GM15510 (cell line): Measurements from ENCODE around the gene SAA1.

Source experiments
- POLR2A ChIP-seq: IDR thresholded peaks from 3 replicates; pipeline ENCODE4 v1.6.1; 2011; ENCODE audit warnings: borderline replicate concordance; ENCODE audit not compliant: insufficient read length; ENCODE audit errors: extremely low read depth

Gene SAA1

DNA sequence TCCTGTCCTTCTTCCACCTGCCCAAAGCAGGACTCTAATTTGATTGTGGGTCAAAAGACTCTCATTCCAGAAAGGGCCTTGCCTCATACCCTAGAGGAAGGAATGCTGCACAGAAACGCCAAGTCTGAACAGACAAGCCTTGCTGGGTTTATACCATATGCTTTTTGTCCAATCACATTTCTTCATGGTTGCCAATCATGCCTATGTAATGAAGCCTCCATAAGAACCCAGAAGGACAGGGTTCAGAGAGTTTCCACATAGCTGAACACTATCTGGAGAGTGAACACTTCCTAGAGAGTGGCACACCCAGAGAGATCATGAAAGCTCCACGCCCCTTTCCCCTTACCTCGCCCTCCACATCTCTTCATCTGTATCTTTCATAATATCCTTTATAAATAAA, 12.8 kb upstream of the SAA1 start:
- no peak for TF ChIP-seq POLR2A

DNA sequence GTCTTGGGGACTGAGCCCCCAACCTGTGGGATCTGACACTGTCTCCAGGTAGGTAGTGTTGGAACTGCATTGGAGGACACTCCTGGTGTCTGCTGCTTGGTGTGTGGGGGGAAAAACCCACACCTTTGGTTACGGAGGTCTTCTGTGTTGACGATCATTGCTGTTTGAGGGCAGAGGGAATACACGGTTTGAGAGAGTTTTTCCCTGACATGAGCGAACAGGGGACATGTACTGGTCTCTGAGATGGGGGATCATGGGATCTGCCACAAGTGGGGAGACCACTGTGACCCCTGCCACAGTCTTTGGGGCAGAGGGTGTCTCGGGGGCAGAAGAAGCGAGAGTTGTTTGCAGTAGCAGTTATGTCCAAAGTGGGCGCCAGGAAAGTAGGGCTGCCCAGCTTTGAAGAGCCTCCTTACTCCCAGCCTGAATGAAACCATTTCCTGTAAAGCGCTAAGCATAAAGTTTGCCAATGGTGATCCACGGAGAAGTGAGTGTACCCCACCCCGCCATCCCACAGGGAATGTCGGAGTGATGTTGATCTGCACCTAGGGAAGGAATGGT, 12.2 kb upstream of the SAA1 start:
- no peak for TF ChIP-seq POLR2A

DNA sequence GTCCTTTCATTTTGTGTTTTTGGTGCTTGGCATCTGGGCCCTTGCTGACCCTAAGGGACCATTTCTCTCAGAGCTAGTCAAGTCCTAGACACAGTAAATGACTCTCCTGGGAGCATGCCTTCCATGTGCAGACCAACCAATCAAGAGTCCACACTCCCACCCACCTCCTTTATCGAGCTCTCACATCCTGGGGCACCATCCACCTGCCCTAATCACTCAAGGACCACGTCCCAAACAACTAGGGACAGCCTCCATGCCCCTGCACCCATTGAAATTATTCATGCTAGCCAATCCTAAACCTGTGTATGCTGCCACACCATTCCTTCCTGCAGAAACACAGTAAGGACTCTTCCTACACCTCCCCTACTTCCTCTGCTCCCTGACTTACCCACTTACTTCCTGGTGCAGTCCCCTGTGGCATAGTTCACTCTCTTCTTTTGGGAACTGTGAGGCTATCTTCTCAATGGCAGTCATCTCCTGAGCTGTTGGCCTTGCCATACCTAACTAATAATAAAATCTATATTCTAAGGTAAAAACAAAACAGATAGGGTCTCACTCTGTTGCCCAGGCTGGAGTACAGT, 11.2 kb upstream of the SAA1 start:
- TF ChIP-seq POLR2A = no peak

DNA sequence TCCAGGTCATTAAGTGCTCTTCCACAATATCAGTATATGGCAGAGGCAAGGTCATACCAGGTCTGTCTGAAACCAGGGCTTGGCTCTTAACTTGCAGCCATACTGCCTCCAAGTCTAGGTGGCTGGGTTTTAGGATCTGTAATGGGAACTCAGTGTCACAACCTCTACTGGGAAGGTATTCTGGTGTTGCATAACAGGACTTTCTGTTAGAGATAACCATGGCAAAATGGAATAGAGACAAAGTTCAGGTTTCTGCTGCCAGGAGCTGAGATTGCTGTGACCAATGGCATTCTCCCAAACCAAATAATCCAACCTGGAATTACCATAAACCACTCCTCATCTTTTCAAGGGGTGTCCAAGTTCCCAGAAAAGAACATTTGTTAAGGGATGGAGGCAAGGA, 6.8 kb upstream of the SAA1 start:
- TF ChIP-seq POLR2A = no peak

DNA sequence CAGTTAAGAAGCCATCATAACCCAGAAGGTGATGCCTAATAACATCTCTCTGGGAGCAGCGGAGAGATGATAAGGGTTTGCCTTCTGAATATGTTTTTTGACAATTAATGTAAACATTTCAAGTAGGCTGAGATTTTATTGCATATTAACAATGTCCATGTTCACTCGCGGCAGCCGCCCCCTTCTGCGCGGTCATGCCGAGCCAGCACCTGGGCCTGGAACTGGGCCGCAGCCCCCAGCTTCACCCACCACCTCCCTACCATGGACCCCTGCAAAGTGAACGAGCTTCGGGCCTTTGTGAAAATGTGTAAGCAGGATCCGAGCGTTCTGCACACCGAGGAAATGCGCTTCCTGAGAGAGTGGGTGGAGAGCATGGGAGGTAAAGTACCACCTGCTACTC, 4.3 kb upstream of the SAA1 start:
- no peak for TF ChIP-seq POLR2A

DNA sequence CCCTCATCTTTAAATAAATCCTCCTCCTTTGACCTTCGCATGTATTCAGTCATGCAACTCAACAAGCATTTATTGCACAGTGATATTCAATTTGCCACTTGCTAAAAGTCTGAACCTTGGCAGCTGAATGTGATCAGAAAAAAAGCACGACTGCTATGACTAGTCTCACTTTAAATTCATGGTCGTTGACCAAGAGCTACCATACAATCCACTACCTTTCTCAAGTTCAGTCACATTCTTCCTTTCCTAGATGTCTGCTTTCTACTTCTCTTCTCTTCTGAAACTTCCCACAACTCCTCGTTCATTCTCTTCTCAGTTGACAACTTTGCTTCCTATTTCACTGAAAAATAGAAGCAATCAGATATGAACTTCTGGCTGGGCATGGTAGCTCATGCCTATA, 2.0 kb upstream of the SAA1 start:
- TF ChIP-seq POLR2A = no peak

DNA sequence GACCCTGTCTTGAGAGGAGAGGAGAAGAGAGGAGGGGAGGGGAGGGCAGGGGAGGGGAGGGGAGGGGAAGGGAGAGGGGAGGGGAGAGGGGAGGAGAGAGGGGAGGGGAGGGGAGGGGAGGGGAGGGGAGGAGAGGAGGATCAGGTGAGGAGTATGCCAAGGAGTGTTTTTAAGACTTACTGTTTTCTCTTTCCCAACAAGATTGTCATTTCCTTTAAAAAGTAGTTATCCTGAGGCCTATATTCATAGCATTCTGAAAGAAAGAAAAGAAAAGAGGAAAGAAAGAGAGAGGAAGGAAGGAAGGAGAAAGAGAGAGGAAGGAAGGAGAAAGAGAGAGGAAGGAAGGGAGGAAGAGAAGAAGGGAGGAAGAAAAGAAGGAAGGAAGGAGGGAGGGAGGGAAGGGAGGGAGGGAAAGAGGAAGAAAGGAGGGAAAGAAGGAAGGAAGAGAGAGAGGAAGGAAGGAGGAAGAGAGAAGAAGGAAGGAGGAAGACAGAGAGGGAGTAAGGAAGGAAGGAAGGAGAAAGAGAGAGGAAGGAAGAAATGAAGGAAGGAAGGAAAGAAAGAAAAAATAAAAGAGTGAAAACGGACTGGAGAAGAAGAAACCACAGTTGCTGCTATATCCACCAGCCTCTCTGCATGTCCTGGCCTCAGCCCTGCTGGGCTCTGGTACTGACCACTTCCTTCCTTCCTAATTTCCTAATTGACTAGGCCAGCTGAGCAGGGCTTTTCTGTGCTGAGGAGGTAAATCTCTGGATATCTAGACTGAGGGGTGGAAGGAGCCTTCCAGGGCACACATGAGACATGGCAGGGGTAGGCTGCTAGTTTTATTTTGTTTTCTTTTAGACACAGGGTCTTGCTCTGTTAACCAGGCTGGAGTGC, 1.1 kb upstream of the SAA1 start:
- no peak for TF ChIP-seq POLR2A

DNA sequence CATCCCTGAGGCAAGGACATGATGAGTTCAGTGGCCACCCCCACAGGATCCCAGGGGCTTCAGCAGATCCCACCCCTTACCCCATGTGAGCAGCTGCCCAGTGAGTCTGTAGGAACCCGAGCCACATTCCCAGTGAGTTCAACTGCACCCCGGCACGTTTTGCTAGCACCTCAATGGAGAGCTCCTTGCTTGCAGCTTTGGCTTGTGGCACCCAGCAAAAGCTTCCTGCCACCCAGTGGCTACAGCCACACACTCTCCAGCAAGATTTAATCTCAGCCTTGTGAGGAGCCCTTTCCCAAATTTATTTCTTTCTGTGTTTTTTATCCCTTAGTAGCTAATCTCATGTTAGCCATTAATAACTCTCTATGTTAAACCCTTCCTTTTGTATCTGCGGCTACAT, 4.0 kb downstream of the SAA1 start:
- TF ChIP-seq POLR2A = no peak

DNA sequence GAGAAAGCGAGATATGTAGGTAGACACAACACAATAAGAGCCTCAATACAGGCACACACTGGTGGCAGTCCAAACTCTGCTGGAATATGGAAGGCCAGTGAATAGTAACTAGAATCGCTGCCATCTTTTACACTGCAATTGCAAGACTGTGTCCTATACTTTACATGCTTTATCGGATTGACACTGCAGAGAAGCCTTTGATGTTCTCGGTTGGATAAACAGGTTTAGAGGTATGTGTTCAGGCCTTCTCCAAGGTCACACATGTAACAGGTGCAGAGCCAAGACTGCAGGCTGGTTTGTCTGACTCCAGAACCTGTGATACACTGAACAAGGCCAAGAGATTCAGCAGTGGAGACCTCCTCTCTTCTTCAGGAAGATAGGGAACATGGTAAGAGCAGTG, 5.1 kb downstream of the SAA1 start:
- no peak for TF ChIP-seq POLR2A

DNA sequence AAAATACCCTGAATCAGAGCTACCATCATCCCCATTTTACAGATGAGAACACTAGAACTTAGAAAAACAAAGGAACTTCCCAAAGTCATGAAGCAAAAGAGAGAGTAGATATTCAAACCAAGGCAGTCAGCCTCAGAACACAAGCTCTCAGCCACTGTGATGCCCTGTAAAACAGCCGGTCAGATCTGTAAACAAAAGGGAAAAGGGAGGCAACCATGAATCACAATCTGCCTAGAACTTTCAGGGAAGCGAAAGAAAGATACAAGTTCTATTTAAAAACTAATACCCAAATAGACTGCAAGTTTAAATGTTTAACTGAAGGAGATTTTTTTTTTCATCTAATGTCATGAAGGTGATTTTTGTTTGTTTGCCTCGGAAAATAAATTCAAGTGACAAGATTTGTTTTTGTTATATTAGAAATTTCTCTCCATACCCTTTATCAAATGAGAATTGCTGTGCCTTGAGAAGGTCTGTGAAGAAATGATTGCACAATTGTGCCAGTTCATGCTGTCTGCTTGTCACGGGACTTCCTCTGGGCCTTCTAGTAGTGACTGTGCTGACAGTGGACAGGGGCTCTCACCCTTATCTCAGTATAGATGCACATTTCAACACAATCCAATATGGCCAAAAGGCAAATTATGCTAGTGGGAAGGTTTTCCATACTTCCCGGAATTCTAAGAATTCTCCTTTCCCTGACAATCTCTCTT, 11.7 kb downstream of the SAA1 start:
- TF ChIP-seq POLR2A = no peak

DNA sequence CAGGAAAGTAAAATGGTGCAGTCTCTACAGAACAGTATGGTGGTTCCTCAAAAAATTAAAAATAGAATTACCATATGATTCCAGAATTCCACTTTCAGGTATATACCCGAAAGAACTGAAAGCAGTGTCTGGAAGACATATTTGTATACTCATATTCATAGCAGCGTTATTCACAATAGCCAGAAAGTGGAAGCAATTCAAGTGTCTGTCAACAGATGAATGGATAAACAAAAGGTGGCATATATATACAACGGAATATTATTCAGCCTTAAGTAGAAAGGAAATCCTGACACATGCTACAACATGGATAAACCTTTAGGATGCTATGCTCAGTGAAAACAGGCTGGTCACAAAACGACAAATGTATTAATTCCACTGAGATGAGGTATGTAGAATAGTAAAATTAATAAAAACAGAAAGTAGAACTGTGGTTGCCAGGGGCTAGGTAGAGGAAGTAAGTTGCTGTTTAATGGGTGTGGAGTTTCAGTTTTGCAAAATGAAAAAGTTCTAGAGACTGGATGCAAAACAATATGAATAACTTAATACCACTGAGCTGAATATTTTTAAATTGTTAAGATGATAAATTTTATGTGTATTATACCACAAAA, 14.5 kb downstream of the SAA1 start:
- no peak for TF ChIP-seq POLR2A

DNA sequence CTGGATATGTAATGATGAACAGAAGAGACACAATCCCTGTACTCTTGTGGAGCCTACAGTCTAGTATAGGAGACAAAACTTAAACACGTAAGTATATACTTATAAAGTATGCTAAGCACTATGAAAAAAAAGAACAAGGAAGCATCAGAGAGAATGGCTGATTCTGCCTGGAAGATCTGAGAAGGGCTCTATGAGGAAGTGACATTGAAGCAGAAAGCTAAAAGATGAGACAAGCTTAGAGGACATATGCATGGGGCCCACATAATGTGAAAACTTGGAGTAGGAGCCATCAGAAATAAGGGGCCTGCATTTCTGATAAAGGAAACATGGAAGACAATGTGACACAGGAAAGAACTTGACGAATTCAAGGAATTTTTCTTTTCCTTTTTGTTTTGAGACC, 16.6 kb downstream of the SAA1 start:
- TF ChIP-seq POLR2A = no peak

DNA sequence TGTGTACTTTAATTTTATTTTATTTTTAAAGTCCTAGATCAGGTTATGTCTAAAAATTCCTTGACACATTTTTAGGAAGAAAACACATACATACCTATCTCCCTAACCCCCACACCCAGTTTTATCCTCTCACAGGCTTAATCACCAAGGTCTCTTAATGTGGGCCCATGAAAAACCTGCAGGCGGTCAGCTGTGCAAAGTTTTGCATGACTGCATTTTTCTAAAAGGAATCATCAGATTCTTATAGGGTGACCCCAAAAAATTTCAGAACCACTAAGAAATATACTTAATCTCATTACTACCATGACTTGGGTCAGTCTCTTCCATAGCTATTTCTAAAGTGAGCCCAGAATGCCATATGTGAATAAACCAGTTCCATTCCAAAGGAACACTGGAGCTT, 19.8 kb downstream of the SAA1 start:
- no peak for TF ChIP-seq POLR2A

DNA sequence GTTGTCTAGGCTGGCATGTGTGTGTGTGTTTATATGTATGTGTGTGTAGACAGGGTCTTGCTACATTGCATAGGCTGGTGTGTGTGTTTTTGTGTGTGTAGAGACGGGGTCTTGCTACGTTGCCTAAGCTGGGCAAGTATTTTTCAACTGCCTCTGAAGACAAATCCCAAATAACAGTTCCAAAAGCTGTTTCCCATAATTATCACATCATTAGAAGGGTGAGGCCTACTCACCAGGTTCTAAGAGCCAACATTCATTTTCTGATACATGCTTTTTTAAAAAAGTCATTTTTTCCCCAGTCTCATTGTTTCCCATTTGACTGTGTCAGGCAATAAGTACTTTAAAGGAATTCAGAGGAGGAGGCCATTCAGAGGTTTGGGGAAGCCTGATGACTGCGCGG, 22.8 kb downstream of the SAA1 start:
- TF ChIP-seq POLR2A = no peak

DNA sequence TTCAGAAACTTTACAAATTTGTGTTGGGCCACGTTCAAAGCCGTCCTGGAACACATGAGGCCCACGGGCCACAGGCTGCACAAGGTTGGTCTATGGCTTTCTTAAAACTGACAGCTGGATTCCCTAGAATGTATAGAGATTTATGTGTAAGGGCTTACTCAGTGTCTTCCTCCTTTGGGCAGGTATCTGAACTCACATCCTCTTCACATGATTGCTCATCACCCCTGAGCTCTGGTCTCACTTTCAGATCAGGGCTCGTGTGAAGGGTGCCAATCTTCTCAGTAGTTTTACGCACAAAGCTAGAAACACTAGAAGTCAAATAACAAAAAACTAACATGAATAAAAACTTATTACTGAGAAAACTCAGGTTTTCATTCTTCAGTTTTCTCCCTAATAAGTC, 28.8 kb downstream of the SAA1 start:
- no peak for TF ChIP-seq POLR2A

DNA sequence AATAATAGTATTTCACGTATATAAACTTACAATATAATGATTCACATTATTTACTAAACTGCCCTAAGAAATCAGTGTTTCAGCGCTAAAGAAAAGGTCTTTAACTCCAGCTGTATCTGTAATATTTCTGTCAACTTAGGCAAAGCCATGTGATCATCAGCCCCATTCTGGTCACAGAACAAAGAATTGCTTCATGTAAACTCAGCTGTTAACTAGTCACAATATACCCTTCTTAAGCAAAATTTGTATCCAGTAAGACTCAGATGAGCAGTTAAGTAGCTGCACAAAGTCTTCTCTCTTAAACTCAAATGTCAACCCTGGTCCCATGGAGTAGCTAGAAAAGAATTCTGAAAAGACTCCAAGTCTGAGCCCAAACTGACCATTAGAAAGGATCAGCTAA, 29.3 kb downstream of the SAA1 start:
- no peak for TF ChIP-seq POLR2A

DNA sequence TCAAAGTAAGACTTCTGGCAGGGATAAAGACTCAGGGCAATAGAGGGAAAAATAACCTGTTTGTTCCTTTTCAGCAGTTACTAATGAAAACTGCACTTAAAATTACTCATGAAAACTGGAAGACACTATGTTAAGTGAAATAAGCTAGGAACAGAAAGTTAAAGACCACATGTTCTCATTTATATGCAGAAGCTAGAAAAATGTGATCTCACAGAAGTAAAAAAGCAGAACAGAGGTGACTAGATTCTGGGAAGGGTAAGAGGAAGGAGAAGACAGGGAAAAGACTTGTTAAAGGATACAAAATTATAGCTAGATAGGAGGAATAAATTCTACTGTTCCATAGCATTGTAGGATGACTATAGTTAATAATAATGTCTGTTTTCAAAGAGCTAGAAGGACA, 33.7 kb downstream of the SAA1 start:
- TF ChIP-seq POLR2A = no peak
